SK-N-SH (cell line): ENCODE data around the gene ZNF253. TPM values are rescaled to one million over a fixed set of nuclear protein-coding genes. Genes with fewer than 3 reads are reported as not detected.

Source experiments
- CTCF ChIA-PET: fragments of 300-600, 350-600 bp; formaldehyde crosslinking; extraction: SDS; loops from one replicate; lab custom pipeline; 2021; lab: Yijun Ruan, JAX
- POLR2A ChIA-PET: fragments of 350-600 bp; sonication (Branson Sonifier 250); formaldehyde crosslinking; extraction: SDS; loops from one replicate; lab custom pipeline; 2020; ENCODE audit warnings: antibody characterized with exemption, inconsistent platforms; lab: Yijun Ruan, JAX
- DNase-seq: peaks from one replicate; pipeline ENCODE4 v3.0.0; 2012
- H2AFZ ChIP-seq: fragments of 200-600 bp; sonication (generic); 2 replicates; pipeline ENCODE4 v1.8.1; 2016; ENCODE audit warnings: antibody characterized with exemption, mild to moderate bottlenecking, low read depth
- H3F3A ChIP-seq: fragments of 200-600 bp; sonication (generic); replicated peaks from 2 replicates; pipeline ENCODE3; 2016; ENCODE audit warnings: antibody characterized with exemption, mild to moderate bottlenecking; ENCODE audit not compliant: insufficient read depth
- H3K27ac ChIP-seq, 2 experiments: fragments of 200-500 bp in 1 of 2; fragments of 200-600 bp in 1 of 2; sonication (Bioruptor generic) in 1 of 2; sonication (generic), shearing (Covaris generic) in 1 of 2; 2 replicates each; pipeline versions ENCODE4 v1.5.1 to v1.6.1; 2014 to 2016; ENCODE audit warnings: low read depth in 2 of 2, inconsistent platforms in 1 of 2, low read length in 1 of 2, mild to moderate bottlenecking in 1 of 2, mixed read lengths in 1 of 2
- H3K27me3 ChIP-seq: fragments of 200-600 bp; sonication (generic), shearing (Covaris generic); 2 replicates; pipeline ENCODE4 v1.6.1; 2016; ENCODE audit warnings: mixed run types; ENCODE audit not compliant: insufficient read depth
- H3K36me3 ChIP-seq, 2 experiments: fragments of 200-500 bp in 1 of 2; fragments of 200-600 bp in 1 of 2; sonication (Bioruptor generic) in 1 of 2; sonication (generic) in 1 of 2; replicated peaks in 1 of 2; 2 replicates each; pipeline versions ENCODE3 to v1.5.1; 2014 to 2016; ENCODE audit warnings: low read length in 1 of 2, mild to moderate bottlenecking in 1 of 2; ENCODE audit not compliant: insufficient read depth in 2 of 2, control insufficient read depth in 1 of 2
- H3K4me1 ChIP-seq, 2 experiments: fragments of 200-500 bp in 1 of 2; fragments of 200-600 bp in 1 of 2; sonication (Bioruptor generic) in 1 of 2; sonication (generic), shearing (Covaris generic) in 1 of 2; 2 replicates each; pipeline versions ENCODE4 v1.5.1 to v1.6.1; 2014 to 2016; ENCODE audit warnings: low read depth in 1 of 2, low read length in 1 of 2, mixed run types in 1 of 2; ENCODE audit not compliant: insufficient read depth in 2 of 2, control insufficient read depth in 1 of 2
- H3K4me2 ChIP-seq: fragments of 200-600 bp; sonication (generic), shearing (Covaris generic); 2 replicates; pipeline ENCODE4 v1.6.1; 2017; ENCODE audit warnings: mixed run types
- H3K4me3 ChIP-seq, 2 experiments: fragments of 200-500 bp in 1 of 2; fragments of 200-600 bp in 1 of 2; sonication (Bioruptor generic) in 1 of 2; sonication (generic), shearing (Covaris generic) in 1 of 2; 2 replicates each; pipeline versions ENCODE4 v1.5.1 to v1.8.1; 2014 to 2016; ENCODE audit warnings: low read depth in 2 of 2, inconsistent platforms in 1 of 2, low read length in 1 of 2, mild to moderate bottlenecking in 1 of 2, mixed read lengths in 1 of 2, moderate library complexity in 1 of 2
- H3K79me2 ChIP-seq: fragments of 200-600 bp; sonication (generic); 2 replicates; pipeline ENCODE4 v1.8.1; 2017; ENCODE audit warnings: mild to moderate bottlenecking; ENCODE audit not compliant: insufficient read depth
- H3K9ac ChIP-seq: fragments of 200-600 bp; sonication (generic); 2 replicates; pipeline ENCODE4 v1.6.1; 2017; ENCODE audit warnings: mixed run types
- H3K9me2 ChIP-seq: fragments of 200-600 bp; sonication (generic); 2 replicates; pipeline ENCODE4 v1.6.1; 2017; ENCODE audit warnings: mixed run types
- H3K9me3 ChIP-seq: fragments of 200-600 bp; sonication (generic); 2 replicates; pipeline ENCODE4 v1.6.1; 2017; ENCODE audit warnings: mixed run types, mild to moderate bottlenecking, moderate library complexity
- H4K20me1 ChIP-seq: fragments of 200-600 bp; sonication (generic); 2 replicates; pipeline ENCODE4 v1.6.1; 2017; ENCODE audit warnings: mild to moderate bottlenecking, mixed run types; ENCODE audit not compliant: insufficient read depth
- CHD2 ChIP-seq: fragments of 150-350 bp; IDR thresholded peaks from 2 replicates; pipeline ENCODE4 v1.6.1; 2018; ENCODE audit warnings: low read length; ENCODE audit not compliant: partially characterized antibody
- CTCF ChIP-seq: fragments of 200-600 bp; sonication (generic); IDR thresholded peaks from 2 replicates; pipeline ENCODE4 v1.6.1; 2017; ENCODE audit warnings: antibody characterized with exemption, mild to moderate bottlenecking, moderate library complexity
- EP300 ChIP-seq, 2 experiments: IDR thresholded peaks; 2 replicates each; pipeline versions ENCODE4 v1.4.0 to v1.6.1; 2012; ENCODE audit warnings: borderline replicate concordance in 1 of 2, low read depth in 1 of 2, low read length in 1 of 2
- FOSL2 ChIP-seq: IDR thresholded peaks from 2 replicates; pipeline ENCODE4 v1.4.0; 2012; ENCODE audit warnings: low read depth, mild to moderate bottlenecking, moderate library complexity, borderline replicate concordance
- GATA2 ChIP-seq: sonication (generic); formaldehyde crosslinking; IDR thresholded peaks from 2 replicates; pipeline ENCODE4 v1.5.0; 2020; ENCODE audit warnings: mild to moderate bottlenecking, missing genetic modification reagents
- JUND ChIP-seq: IDR thresholded peaks from 2 replicates; pipeline ENCODE4 v1.4.0; 2012
- MEF2A ChIP-seq: IDR thresholded peaks from 2 replicates; pipeline ENCODE4 v1.4.0; 2012; ENCODE audit warnings: low read depth, borderline replicate concordance
- RFX5 ChIP-seq: IDR thresholded peaks from 2 replicates; pipeline ENCODE4 v1.6.1; 2012; ENCODE audit warnings: mild to moderate bottlenecking, improper control_type of control experiment, low read length
- RXRA ChIP-seq: IDR thresholded peaks from 2 replicates; pipeline ENCODE4 v1.4.0; 2012; ENCODE audit warnings: low read depth, mild to moderate bottlenecking, borderline replicate concordance
- SIN3A ChIP-seq: IDR thresholded peaks from 2 replicates; pipeline ENCODE4 v1.6.1; 2012; ENCODE audit warnings: low read depth, mild to moderate bottlenecking, low read length, moderate library complexity, borderline replicate concordance
- SMC3 ChIP-seq: IDR thresholded peaks from 2 replicates; pipeline ENCODE4 v1.6.1; 2012; ENCODE audit warnings: low read depth, low read length, improper control_type of control experiment
- TCF12 ChIP-seq: IDR thresholded peaks from 2 replicates; pipeline ENCODE4 v1.4.0; 2012
- TEAD4 ChIP-seq: IDR thresholded peaks from 2 replicates; pipeline ENCODE4 v1.4.0; 2012; ENCODE audit warnings: mild to moderate bottlenecking, borderline replicate concordance; ENCODE audit not compliant: insufficient read depth
- USF1 ChIP-seq: IDR thresholded peaks from 2 replicates; pipeline ENCODE4 v1.4.0; 2012; ENCODE audit warnings: low read depth, borderline replicate concordance
- USF2 ChIP-seq: fragments of 150-350 bp; IDR thresholded peaks from 2 replicates; pipeline ENCODE4 v1.6.1; 2017; ENCODE audit warnings: antibody characterized with exemption, low read length, low read depth, borderline replicate concordance
- YY1 ChIP-seq: IDR thresholded peaks from 2 replicates; pipeline ENCODE4 v1.4.0; 2012; ENCODE audit warnings: low read depth, mild to moderate bottlenecking
- whole genome bisulfite sequencing: methylation state at CpG from one replicate; pipeline ENCODE4 v1.1.6; 2017; ENCODE audit warnings: low lambda C conversion rate; 5-methylcytosine and 5-hydroxymethylcytosine counted together
- polyA plus RNA-seq, 3 experiments: library from polyadenylated mRNA; depleted of rRNA; stranded (reverse); fragments of >200 nt; gene quantifications; 2 replicates each; pipeline ENCODE4 v1.2.3, GENCODE V29; 2012
- TF ChIP-seq, protein P1 (sequence below): fragments of 150-350 bp; IDR thresholded peaks from 2 replicates; pipeline ENCODE4 v1.6.1; 2016; ENCODE audit warnings: mild to moderate bottlenecking, low read depth, low read length
- TF ChIP-seq, protein P2 (sequence below): IDR thresholded peaks from 2 replicates; pipeline ENCODE4 v1.6.1; 2012; ENCODE audit warnings: mild to moderate bottlenecking, low read depth, low read length, moderate library complexity

ZNF253 gene
- polyA plus RNA-seq, 1 of the 3 experiments (the other 2 are of a cell fraction), result 0.79 TPM

GRCh38 chr19:19871932-19872331, 6.2 kb downstream of the ZNF253 start:
- POLR2A ChIA-PET, result no interaction called here
- H3F3A ChIP-seq, result no peaks in the 10 kb centered on the region
- H3K9me3 ChIP-seq, result peaks cover 13% of the 10 kb centered on the region; the same call in 1 of the 2 replicates
- TF ChIP-seq USF1 (no peak), SMC3 (no peak), JUND (no peak), EP300 (IDR thresholded peaks at IDR 0.05; ENCODE audit: borderline replicate concordance in 1 of 2, low read depth in 1 of 2, low read length in 1 of 2) (no peak), YY1 (no peak), TCF12 (no peak), CTCF (no peak)
- TF ChIP-seq, protein P1, sequence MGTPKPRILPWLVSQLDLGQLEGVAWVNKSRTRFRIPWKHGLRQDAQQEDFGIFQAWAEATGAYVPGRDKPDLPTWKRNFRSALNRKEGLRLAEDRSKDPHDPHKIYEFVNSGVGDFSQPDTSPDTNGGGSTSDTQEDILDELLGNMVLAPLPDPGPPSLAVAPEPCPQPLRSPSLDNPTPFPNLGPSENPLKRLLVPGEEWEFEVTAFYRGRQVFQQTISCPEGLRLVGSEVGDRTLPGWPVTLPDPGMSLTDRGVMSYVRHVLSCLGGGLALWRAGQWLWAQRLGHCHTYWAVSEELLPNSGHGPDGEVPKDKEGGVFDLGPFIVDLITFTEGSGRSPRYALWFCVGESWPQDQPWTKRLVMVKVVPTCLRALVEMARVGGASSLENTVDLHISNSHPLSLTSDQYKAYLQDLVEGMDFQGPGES, result no peak
- TF ChIP-seq, protein P2, sequence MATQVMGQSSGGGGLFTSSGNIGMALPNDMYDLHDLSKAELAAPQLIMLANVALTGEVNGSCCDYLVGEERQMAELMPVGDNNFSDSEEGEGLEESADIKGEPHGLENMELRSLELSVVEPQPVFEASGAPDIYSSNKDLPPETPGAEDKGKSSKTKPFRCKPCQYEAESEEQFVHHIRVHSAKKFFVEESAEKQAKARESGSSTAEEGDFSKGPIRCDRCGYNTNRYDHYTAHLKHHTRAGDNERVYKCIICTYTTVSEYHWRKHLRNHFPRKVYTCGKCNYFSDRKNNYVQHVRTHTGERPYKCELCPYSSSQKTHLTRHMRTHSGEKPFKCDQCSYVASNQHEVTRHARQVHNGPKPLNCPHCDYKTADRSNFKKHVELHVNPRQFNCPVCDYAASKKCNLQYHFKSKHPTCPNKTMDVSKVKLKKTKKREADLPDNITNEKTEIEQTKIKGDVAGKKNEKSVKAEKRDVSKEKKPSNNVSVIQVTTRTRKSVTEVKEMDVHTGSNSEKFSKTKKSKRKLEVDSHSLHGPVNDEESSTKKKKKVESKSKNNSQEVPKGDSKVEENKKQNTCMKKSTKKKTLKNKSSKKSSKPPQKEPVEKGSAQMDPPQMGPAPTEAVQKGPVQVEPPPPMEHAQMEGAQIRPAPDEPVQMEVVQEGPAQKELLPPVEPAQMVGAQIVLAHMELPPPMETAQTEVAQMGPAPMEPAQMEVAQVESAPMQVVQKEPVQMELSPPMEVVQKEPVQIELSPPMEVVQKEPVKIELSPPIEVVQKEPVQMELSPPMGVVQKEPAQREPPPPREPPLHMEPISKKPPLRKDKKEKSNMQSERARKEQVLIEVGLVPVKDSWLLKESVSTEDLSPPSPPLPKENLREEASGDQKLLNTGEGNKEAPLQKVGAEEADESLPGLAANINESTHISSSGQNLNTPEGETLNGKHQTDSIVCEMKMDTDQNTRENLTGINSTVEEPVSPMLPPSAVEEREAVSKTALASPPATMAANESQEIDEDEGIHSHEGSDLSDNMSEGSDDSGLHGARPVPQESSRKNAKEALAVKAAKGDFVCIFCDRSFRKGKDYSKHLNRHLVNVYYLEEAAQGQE, result no peak
- no peaks in the 10 kb centered on the region for H3K9me2 ChIP-seq
- H3K27me3 ChIP-seq, result no peaks in the 10 kb centered on the region
- H3K4me2 ChIP-seq, result no peak overlapping the region
- no peak overlapping the region for H3K27ac ChIP-seq
- peaks cover 49% of the 10 kb centered on the region for H3K79me2 ChIP-seq
- WGBS, result 85% methylated on average over 3 of the region's 3 CpGs
- no peak for DNase-seq
- no peaks in the 10 kb centered on the region for H4K20me1 ChIP-seq
- CTCF ChIA-PET, result interaction anchor here (1.0 to 1.6 kb wide), 2 partner anchors 11 to 28 kb away, joined by 3 to 4 read pairs; no protein-coding TSS in a partner anchor
- no peak overlapping the region for H3K9ac ChIP-seq
- H3K36me3 ChIP-seq, result peaks cover 6 to 28% of the 10 kb centered on the region in 2 experiments
- H3K4me1 ChIP-seq, result no peaks in the 10 kb centered on the region
- H3K4me3 ChIP-seq, result no peak overlapping the region
- no peak overlapping the region for H2AFZ ChIP-seq

- Histone ChIP-seq H3K9me2 (no peaks in the 10 kb centered on the region), H3K9me3 (peaks cover 1% of the 10 kb centered on the region; the same call in 1 of the 2 replicates), H3K27me3 (no peaks in the 10 kb centered on the region), H4K20me1 (no peaks in the 10 kb centered on the region), H3K36me3 (peaks cover 6 to 28% of the 10 kb centered on the region in 2 experiments), H2AFZ (no peak overlapping the region), H3K4me2 (no peak overlapping the region), H3K79me2 (peaks cover 36% of the 10 kb centered on the region), H3K4me3 (no peak overlapping the region; a peak in 1 of 4 replicates), H3K27ac (no peak overlapping the region), H3K4me1 (no peaks in the 10 kb centered on the region), H3K9ac (no peak overlapping the region), H3F3A (no peaks in the 10 kb centered on the region)
- DNase-seq, result no peak
- ChIA-PET POLR2A (no interaction called here), CTCF (no interaction called here)
- no peak for TF ChIP-seq SIN3A
- no peak for TF ChIP-seq EP300 (IDR thresholded peaks at IDR 0.05; ENCODE audit: borderline replicate concordance in 1 of 2, low read depth in 1 of 2, low read length in 1 of 2)
- no peak for TF ChIP-seq USF1
- no peak for TF ChIP-seq USF2
- no peak for TF ChIP-seq FOSL2
- TF ChIP-seq TEAD4, result no peak
- no peak for TF ChIP-seq RXRA
- TF ChIP-seq GATA2 (CRISPR knock-in tag), result no peak
- TF ChIP-seq TCF12, result no peak
- TF ChIP-seq MEF2A, result no peak
- no peak for TF ChIP-seq YY1
- TF ChIP-seq CHD2, result no peak
- TF ChIP-seq RFX5, result no peak
Observed at GRCh38 chr19:19873381-19873780, 7.7 kb downstream of the ZNF253 start.
